Measurements from ENCODE around the gene ALK. TPM values are rescaled to one million over a fixed set of nuclear protein-coding genes. Genes with fewer than 3 reads are reported as not detected.

The ALK gene
- polyA plus RNA-seq, 3 donors = not detected

- 57% methylated on average over 2 of the region's 8 CpGs for WGBS (ENCODE audit: insufficient coverage)
Observed at GRCh38 chr2:29448096-29448688, 473.2 kb downstream of the ALK start.

GRCh38 chr2:29447513-29447912 is 473.9 kb downstream of the ALK start:
- Histone ChIP-seq H3K4me2 (replicated peaks; ENCODE audit: extremely low read depth, low read length, poor library complexity, severe bottlenecking) (no peak overlapping the region), H3K9ac (ENCODE audit: insufficient read depth, low read length, poor library complexity, severe bottlenecking) (no peak overlapping the region), H3K79me2 (ENCODE audit: insufficient read depth, low read length) (no peaks in the 10 kb centered on the region), H4K20me1 (ENCODE audit: insufficient read depth, low read length) (no peaks in the 10 kb centered on the region), H3K4me1 (ENCODE audit: control insufficient read depth in 1 of 2, insufficient read depth in 2 of 2, low read length in 2 of 2) (peaks cover 10 to 18% of the 10 kb centered on the region in 2 donors), H3K4me3 (replicated peaks in 1 of 3; ENCODE audit: low read depth in 2 of 3, low read length in 3 of 3) (no peak overlapping the region), H2AFZ (ENCODE audit: insufficient read depth, low read depth, low read length, poor library complexity, severe bottlenecking) (peak overlapping the region; percentile 30), H3K27ac (ENCODE audit: low read depth in 1 of 2, low read length in 2 of 2) (no peak overlapping the region), H3K36me3 (replicated peaks in 1 of 2; ENCODE audit: control insufficient read depth in 1 of 2, insufficient read depth in 2 of 2, low read length in 2 of 2) (no peaks in the 10 kb centered on the region), H3K9me3 (replicated peaks in 1 of 2; ENCODE audit: control insufficient read depth in 1 of 2, insufficient read depth in 1 of 2, low read length in 2 of 2) (no peaks in the 10 kb centered on the region), H3K27me3 (ENCODE audit: control insufficient read depth in 2 of 2, insufficient read depth in 2 of 2, low read length in 2 of 2) (no peaks in the 10 kb centered on the region)
- Mint-ChIP-seq H3K36me3 (no peaks in the 10 kb centered on the region), H3K4me3 (peak overlapping the region in 1 of 2 donors; percentile 14), H3K9me3 (peaks cover 0 to 4% (median 0%) of the 10 kb centered on the region in 7 donors), H3K4me1 (peaks cover 17% of the 10 kb centered on the region), H3K27ac (no peak overlapping the region), H3K27me3 (ENCODE audit: low read depth in 3 of 3) (no peaks in the 10 kb centered on the region)
- no peak for TF ChIP-seq CTCF (IDR thresholded peaks at IDR 0.05)
- DNase-seq = no peak
- WGBS (ENCODE audit: insufficient coverage) = 33% methylated on average over 1 of the region's 4 CpGs
- intact Hi-C loops (cut with micrococcal nuclease) = no loop called here

More at GRCh38 chr2:29448096-29448688, 473.2 kb downstream of the ALK start:
- Histone ChIP-seq H3K4me1 (ENCODE audit: control insufficient read depth in 1 of 2, insufficient read depth in 2 of 2, low read length in 2 of 2) (peaks cover 10 to 18% of the 10 kb centered on the region in 2 donors), H3K36me3 (replicated peaks in 1 of 2; ENCODE audit: control insufficient read depth in 1 of 2, insufficient read depth in 2 of 2, low read length in 2 of 2) (no peaks in the 10 kb centered on the region), H3K27ac (ENCODE audit: low read depth in 1 of 2, low read length in 2 of 2) (no peak overlapping the region), H4K20me1 (ENCODE audit: insufficient read depth, low read length) (no peaks in the 10 kb centered on the region), H3K9me3 (replicated peaks in 1 of 2; ENCODE audit: control insufficient read depth in 1 of 2, insufficient read depth in 1 of 2, low read length in 2 of 2) (no peaks in the 10 kb centered on the region), H3K27me3 (ENCODE audit: control insufficient read depth in 2 of 2, insufficient read depth in 2 of 2, low read length in 2 of 2) (no peaks in the 10 kb centered on the region), H3K79me2 (ENCODE audit: insufficient read depth, low read length) (no peaks in the 10 kb centered on the region), H3K4me2 (replicated peaks; ENCODE audit: extremely low read depth, low read length, poor library complexity, severe bottlenecking) (no peak overlapping the region), H2AFZ (ENCODE audit: insufficient read depth, low read depth, low read length, poor library complexity, severe bottlenecking) (no peak overlapping the region), H3K9ac (ENCODE audit: insufficient read depth, low read length, poor library complexity, severe bottlenecking) (no peak overlapping the region), H3K4me3 (replicated peaks in 1 of 3; ENCODE audit: low read depth in 2 of 3, low read length in 3 of 3) (no peak overlapping the region)
- H3K27me3 Mint-ChIP-seq (ENCODE audit: low read depth in 3 of 3) = peaks cover 0 to under 1% (median 0%) of the 10 kb centered on the region in 3 donors
- intact Hi-C loops (cut with micrococcal nuclease) = no loop called here
- no peak for TF ChIP-seq CTCF (IDR thresholded peaks at IDR 0.05)
- no peaks in the 10 kb centered on the region for H3K36me3 Mint-ChIP-seq
- H3K27ac Mint-ChIP-seq = no peak overlapping the region
- H3K4me3 Mint-ChIP-seq = no peak overlapping the region
- H3K4me1 Mint-ChIP-seq = peaks cover 16% of the 10 kb centered on the region
- peaks cover 0 to 4% (median 0%) of the 10 kb centered on the region in 7 donors for H3K9me3 Mint-ChIP-seq
- peak in 2 of 3 donors; percentile 13 to 14 for DNase-seq

All from CD14-positive monocyte (primary cell).